ENCODE measurements around the gene TMEM38B. TPM values are rescaled to one million over a fixed set of nuclear protein-coding genes. Genes with fewer than 3 reads are reported as not detected.

The TMEM38B gene
- polyA plus RNA-seq, 4 donors, result 2.9 to 44.6 (median 10.2) TPM

DNA sequence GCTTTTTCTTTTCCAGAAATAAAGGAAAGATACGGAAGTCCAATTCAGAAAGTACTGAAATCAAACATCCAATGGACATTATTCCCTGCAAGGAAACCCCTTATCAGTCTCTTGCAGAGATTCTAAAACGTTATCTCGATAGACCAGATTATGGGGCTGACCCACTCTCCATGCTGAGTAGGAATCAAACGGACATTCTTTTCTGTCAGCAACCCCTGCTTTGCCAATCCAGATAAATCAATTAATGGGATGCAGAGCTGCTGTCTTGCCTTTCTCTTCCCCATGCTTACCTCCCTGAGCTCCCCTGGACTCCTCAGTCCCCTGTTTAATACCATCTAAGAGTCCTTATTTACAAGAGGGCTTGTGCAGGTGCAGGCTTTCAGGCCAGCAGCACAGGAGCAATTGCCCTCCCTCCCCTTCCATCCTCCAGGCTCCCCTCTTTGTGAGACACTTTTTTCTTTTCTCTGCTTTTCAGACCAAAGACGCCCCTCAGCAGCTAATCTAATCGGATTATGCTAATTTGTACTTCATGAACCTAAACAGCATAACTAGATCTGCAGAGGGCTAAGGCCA lies 17.9 kb upstream of the TMEM38B start:
- 72 to 82% (median 77%) methylated on average over 6 of the region's 6 CpGs for WGBS, 3 donors
- H3K4me1 ChIP-seq (ENCODE audit: control insufficient read depth in 3 of 3, insufficient read depth in 2 of 3, low read depth in 1 of 3, low read length in 2 of 3), result peaks cover 0 to 4% (median 2%) of the 10 kb centered on the region in 3 donors
- no peak overlapping the region for H3K27ac ChIP-seq (ENCODE audit: low read depth in 1 of 3, low read length in 2 of 3)
- DNase-seq (no peak), FAIRE-seq (no peak)
- H3K27me3 ChIP-seq (ENCODE audit: control insufficient read depth in 3 of 3, insufficient read depth in 3 of 3, low read length in 3 of 3), result no peaks in the 10 kb centered on the region
- H3K36me3 ChIP-seq (ENCODE audit: control insufficient read depth in 3 of 3, insufficient read depth in 2 of 3, low read depth in 1 of 3, low read length in 3 of 3), result no peaks in the 10 kb centered on the region
- no peaks in the 10 kb centered on the region for H3K9me3 ChIP-seq (ENCODE audit: control insufficient read depth in 2 of 2, insufficient read depth in 1 of 2, low read depth in 1 of 2, low read length in 1 of 2)
- no peak overlapping the region for H3K4me3 ChIP-seq (ENCODE audit: low read depth in 1 of 3, low read length in 3 of 3)

DNA sequence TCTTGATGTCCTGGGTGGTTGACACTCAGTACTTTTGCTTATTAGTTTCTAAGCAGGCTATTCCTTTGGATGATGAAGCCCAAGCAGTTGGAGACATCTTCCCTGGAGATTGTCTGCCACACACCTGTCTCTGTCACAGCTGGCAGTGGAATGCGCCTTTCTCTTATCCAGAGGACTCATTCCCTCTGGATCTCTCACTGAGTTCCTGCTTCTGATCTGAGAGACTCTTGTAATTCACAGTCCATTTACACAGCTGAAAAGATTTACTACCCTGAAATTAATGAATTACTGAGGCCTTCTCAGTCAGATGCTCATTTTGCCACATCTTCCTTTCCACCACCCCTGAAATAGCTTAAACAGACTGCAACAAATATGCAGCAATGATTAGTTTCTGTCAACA lies 16.2 kb upstream of the TMEM38B start:
- FAIRE-seq, result no peak

DNA sequence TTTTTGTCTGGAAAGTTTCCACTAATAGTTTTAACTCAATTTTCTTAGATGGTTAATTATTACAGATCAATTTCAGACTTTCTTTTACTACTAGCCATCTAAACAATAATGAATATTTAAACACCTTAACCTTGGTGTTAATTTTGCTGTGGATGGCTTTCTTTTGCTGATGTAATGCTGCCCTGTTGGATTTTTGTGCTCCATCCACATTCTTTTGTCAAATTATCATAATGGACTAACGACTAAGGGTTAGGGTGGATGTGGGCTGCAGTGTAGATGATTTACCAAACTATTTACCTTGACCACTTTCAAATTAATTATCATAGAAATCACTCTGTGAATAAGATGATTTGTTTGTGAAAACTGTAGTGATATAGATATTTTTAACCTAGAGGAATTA lies 15.6 kb upstream of the TMEM38B start:
- DNase-seq (no peak), FAIRE-seq (no peak)
- Histone ChIP-seq H3K4me3 (ENCODE audit: low read depth in 1 of 3, low read length in 3 of 3) (no peak overlapping the region), H3K36me3 (ENCODE audit: control insufficient read depth in 3 of 3, insufficient read depth in 2 of 3, low read depth in 1 of 3, low read length in 3 of 3) (no peaks in the 10 kb centered on the region), H3K9me3 (ENCODE audit: control insufficient read depth in 2 of 2, insufficient read depth in 1 of 2, low read depth in 1 of 2, low read length in 1 of 2) (no peaks in the 10 kb centered on the region), H3K4me1 (ENCODE audit: control insufficient read depth in 3 of 3, insufficient read depth in 2 of 3, low read depth in 1 of 3, low read length in 2 of 3) (peaks cover 0 to 4% (median 2%) of the 10 kb centered on the region in 3 donors), H3K27me3 (ENCODE audit: control insufficient read depth in 3 of 3, insufficient read depth in 3 of 3, low read length in 3 of 3) (no peaks in the 10 kb centered on the region), H3K27ac (ENCODE audit: low read depth in 1 of 3, low read length in 2 of 3) (no peak overlapping the region)
- whole genome bisulfite sequencing, 3 donors, result 36 to 56% (median 38%) methylated on average over 1 of the region's 1 CpG

More for the DNA sequence above, 16.2 kb upstream of the TMEM38B start:
- Histone ChIP-seq H3K27me3 (ENCODE audit: control insufficient read depth in 3 of 3, insufficient read depth in 3 of 3, low read length in 3 of 3) (no peaks in the 10 kb centered on the region), H3K9me3 (ENCODE audit: control insufficient read depth in 2 of 2, insufficient read depth in 1 of 2, low read depth in 1 of 2, low read length in 1 of 2) (no peaks in the 10 kb centered on the region), H3K36me3 (ENCODE audit: control insufficient read depth in 3 of 3, insufficient read depth in 2 of 3, low read depth in 1 of 3, low read length in 3 of 3) (no peaks in the 10 kb centered on the region), H3K4me3 (ENCODE audit: low read depth in 1 of 3, low read length in 3 of 3) (no peak overlapping the region), H3K4me1 (ENCODE audit: control insufficient read depth in 3 of 3, insufficient read depth in 2 of 3, low read depth in 1 of 3, low read length in 2 of 3) (peaks cover 0 to 4% (median 2%) of the 10 kb centered on the region in 3 donors), H3K27ac (ENCODE audit: low read depth in 1 of 3, low read length in 2 of 3) (no peak overlapping the region)
- no peak for DNase-seq
- 86 to 96% (median 90%) methylated on average over 1 of the region's 1 CpG for WGBS, 3 donors

DNA sequence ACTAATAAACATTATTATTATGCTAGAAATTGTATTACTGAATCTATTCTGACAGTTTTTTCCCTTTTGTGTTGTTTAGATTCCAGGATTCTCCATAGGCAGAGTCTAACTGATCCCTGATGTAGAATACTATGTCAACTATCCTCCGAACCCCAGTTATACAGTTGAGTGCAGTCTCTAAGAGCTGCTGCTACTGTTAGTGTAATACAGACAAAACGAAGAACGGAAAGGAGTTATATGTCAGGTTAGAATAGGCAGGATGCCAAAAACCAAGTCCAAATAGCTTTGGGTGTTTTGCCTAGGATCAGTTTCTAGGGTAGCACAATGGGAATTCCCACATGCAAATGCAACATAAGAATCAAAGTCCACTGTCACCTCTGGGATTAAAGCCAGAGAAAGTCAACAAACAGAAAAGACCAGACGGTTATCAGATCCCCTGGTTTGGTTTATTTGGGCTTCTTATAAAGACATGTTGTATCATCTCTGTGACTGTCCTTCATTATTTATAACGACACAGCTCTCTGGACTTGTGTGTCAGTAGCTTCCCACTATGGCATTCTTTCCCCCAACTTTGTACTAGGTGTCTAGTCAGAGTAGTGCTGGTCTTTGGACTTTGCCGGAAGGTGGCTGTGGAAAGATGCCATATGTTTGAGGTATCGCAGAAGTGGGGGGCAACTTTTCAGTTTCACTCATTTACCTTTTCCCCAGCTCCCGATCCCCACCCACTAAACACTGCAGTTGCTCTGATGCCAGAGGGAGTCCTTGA lies 14.9 kb upstream of the TMEM38B start:
- Histone ChIP-seq H3K4me3 (ENCODE audit: low read depth in 1 of 3, low read length in 3 of 3) (no peak overlapping the region), H3K27me3 (ENCODE audit: control insufficient read depth in 3 of 3, insufficient read depth in 3 of 3, low read length in 3 of 3) (no peaks in the 10 kb centered on the region), H3K27ac (ENCODE audit: low read depth in 1 of 3, low read length in 2 of 3) (no peak overlapping the region), H3K9me3 (ENCODE audit: control insufficient read depth in 2 of 2, insufficient read depth in 1 of 2, low read depth in 1 of 2, low read length in 1 of 2) (no peaks in the 10 kb centered on the region), H3K4me1 (ENCODE audit: control insufficient read depth in 3 of 3, insufficient read depth in 2 of 3, low read depth in 1 of 3, low read length in 2 of 3) (peaks cover 0 to 2% (median 0%) of the 10 kb centered on the region in 3 donors), H3K36me3 (ENCODE audit: control insufficient read depth in 3 of 3, insufficient read depth in 2 of 3, low read depth in 1 of 3, low read length in 3 of 3) (no peaks in the 10 kb centered on the region)
- FAIRE-seq (no peak), DNase-seq (peak in 1 of 2 donors; percentile 50)
- 17 to 62% (median 32%) methylated on average over 8 of the region's 8 CpGs for WGBS, 3 donors

DNA sequence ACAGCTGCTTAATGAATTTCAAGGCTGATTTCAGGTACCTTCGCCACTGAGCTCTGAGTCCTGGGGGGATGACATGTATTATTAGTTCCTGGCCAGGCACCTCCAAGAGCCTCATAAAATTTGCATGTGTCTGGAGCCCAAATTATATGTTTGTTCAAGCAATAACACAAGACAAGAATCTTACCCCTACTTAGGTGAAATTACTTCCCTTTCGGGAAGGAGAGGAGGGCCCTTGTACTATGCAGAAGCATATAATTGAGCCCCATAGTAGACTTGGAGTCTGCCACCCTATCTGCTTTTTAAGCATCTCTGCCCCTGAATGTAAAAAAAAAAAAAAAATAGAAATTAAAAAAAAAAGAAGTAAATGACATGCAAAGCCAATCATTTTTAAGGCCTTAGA lies 13.0 kb upstream of the TMEM38B start:
- H3K36me3 ChIP-seq (ENCODE audit: control insufficient read depth in 3 of 3, insufficient read depth in 2 of 3, low read depth in 1 of 3, low read length in 3 of 3), result no peaks in the 10 kb centered on the region
- peaks cover 0 to 2% (median 0%) of the 10 kb centered on the region in 3 donors for H3K4me1 ChIP-seq (ENCODE audit: control insufficient read depth in 3 of 3, insufficient read depth in 2 of 3, low read depth in 1 of 3, low read length in 2 of 3)
- H3K27me3 ChIP-seq (ENCODE audit: control insufficient read depth in 3 of 3, insufficient read depth in 3 of 3, low read length in 3 of 3), result no peaks in the 10 kb centered on the region
- whole genome bisulfite sequencing, 3 donors, result 92 to 98% (median 93%) methylated on average over 2 of the region's 2 CpGs
- no peak overlapping the region for H3K4me3 ChIP-seq (ENCODE audit: low read depth in 1 of 3, low read length in 3 of 3)
- FAIRE-seq, result no peak
- H3K9me3 ChIP-seq (ENCODE audit: control insufficient read depth in 2 of 2, insufficient read depth in 1 of 2, low read depth in 1 of 2, low read length in 1 of 2), result no peaks in the 10 kb centered on the region
- no peak for DNase-seq
- H3K27ac ChIP-seq (ENCODE audit: low read depth in 1 of 3, low read length in 2 of 3), result no peak overlapping the region

DNA sequence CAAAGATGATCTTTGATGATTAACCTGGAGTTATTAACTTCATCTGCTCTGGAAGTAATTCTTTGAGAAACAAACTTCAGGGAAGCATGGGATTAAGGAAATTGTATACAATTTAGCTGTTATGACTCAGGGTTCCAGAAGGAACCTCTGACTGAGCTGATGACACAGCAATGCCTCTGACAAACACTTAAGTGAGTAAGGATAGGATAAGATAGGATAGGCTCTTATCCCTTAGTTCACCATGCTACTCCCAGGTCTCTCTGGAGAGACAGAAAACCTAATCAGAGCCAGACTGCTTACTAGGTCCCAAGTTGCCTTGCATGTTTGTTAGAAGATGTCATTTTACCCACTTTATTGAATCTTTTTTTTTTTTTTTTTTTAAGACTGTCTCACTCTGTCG lies 12.6 kb upstream of the TMEM38B start:
- H3K4me3 ChIP-seq (ENCODE audit: low read depth in 1 of 3, low read length in 3 of 3), result no peak overlapping the region
- no peaks in the 10 kb centered on the region for H3K27me3 ChIP-seq (ENCODE audit: control insufficient read depth in 3 of 3, insufficient read depth in 3 of 3, low read length in 3 of 3)
- H3K9me3 ChIP-seq (ENCODE audit: control insufficient read depth in 2 of 2, insufficient read depth in 1 of 2, low read depth in 1 of 2, low read length in 1 of 2), result no peaks in the 10 kb centered on the region
- no peak overlapping the region for H3K27ac ChIP-seq (ENCODE audit: low read depth in 1 of 3, low read length in 2 of 3)
- no peak for DNase-seq
- H3K4me1 ChIP-seq (ENCODE audit: control insufficient read depth in 3 of 3, insufficient read depth in 2 of 3, low read depth in 1 of 3, low read length in 2 of 3), result peaks cover 0 to 2% (median 0%) of the 10 kb centered on the region in 3 donors
- FAIRE-seq, result no peak
- WGBS, 3 donors, result 90 to 100% (median 93%) methylated on average over 1 of the region's 1 CpG
- H3K36me3 ChIP-seq (ENCODE audit: control insufficient read depth in 3 of 3, insufficient read depth in 2 of 3, low read depth in 1 of 3, low read length in 3 of 3), result no peaks in the 10 kb centered on the region

DNA sequence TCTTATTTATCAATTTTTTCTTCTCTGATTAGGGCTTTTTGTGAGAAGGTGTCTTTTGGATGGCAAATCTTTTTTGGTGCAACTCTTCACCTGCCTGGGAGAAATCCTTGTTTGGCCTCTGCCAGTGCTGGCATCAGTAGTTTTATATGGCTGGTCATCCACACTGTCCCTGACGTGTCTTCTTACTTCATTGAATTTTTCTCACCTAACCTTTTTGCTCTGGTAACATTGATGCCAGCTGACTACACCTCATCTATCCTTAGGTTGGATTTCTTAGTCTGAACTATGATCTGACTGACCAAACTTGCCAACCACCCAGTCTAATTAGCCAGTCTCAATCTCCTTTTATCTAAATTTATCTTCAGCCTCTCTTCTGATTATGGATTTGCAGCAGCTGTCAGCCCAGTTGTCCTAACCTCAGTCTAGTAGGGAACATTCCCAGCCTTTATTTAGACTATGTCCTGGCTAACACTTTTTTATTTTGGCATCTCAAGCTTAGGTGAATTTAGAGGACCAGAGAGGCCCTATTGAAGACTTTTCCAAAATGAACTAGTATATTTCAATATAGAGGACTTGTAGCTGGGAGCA lies 10.6 kb upstream of the TMEM38B start:
- WGBS, 3 donors, result 67 to 75% (median 67%) methylated on average over 1 of the region's 1 CpG
- no peak for DNase-seq
- no peaks in the 10 kb centered on the region for H3K9me3 ChIP-seq (ENCODE audit: control insufficient read depth in 2 of 2, insufficient read depth in 1 of 2, low read depth in 1 of 2, low read length in 1 of 2)
- no peak for FAIRE-seq
- no peaks in the 10 kb centered on the region for H3K36me3 ChIP-seq (ENCODE audit: control insufficient read depth in 3 of 3, insufficient read depth in 2 of 3, low read depth in 1 of 3, low read length in 3 of 3)
- peaks cover 0 to 2% (median 0%) of the 10 kb centered on the region in 3 donors for H3K4me1 ChIP-seq (ENCODE audit: control insufficient read depth in 3 of 3, insufficient read depth in 2 of 3, low read depth in 1 of 3, low read length in 2 of 3)
- no peaks in the 10 kb centered on the region for H3K27me3 ChIP-seq (ENCODE audit: control insufficient read depth in 3 of 3, insufficient read depth in 3 of 3, low read length in 3 of 3)
- no peak overlapping the region for H3K4me3 ChIP-seq (ENCODE audit: low read depth in 1 of 3, low read length in 3 of 3)
- H3K27ac ChIP-seq (ENCODE audit: low read depth in 1 of 3, low read length in 2 of 3), result no peak overlapping the region

DNA sequence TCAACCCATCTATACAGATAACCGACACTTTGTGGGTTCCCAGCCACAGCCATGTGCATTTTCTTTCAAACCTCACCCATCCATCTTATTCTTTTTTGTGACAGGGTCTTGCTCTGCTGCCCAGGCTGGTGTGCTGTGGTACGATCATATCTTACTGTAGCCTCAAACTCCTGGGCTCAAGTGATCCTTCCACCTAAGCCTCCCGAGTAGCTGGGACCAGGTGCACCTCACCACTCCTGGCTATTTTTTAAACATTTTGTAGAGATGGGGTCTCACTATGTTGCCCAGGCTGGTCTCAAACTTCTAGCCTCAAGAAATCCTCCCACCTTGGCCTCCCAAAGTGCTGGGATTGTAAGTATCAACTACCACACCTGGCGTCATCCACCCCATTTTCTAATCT lies 7.4 kb upstream of the TMEM38B start:
- H3K9me3 ChIP-seq (ENCODE audit: control insufficient read depth in 2 of 2, insufficient read depth in 1 of 2, low read depth in 1 of 2, low read length in 1 of 2), result no peaks in the 10 kb centered on the region
- WGBS, 3 donors, result 92 to 94% (median 92%) methylated on average over 4 of the region's 4 CpGs
- FAIRE-seq, result no peak
- H3K27ac ChIP-seq (ENCODE audit: low read depth in 1 of 3, low read length in 2 of 3), result no peak overlapping the region
- H3K4me1 ChIP-seq (ENCODE audit: control insufficient read depth in 3 of 3, insufficient read depth in 2 of 3, low read depth in 1 of 3, low read length in 2 of 3), result no peaks in the 10 kb centered on the region
- no peak overlapping the region for H3K4me3 ChIP-seq (ENCODE audit: low read depth in 1 of 3, low read length in 3 of 3)
- H3K36me3 ChIP-seq (ENCODE audit: control insufficient read depth in 3 of 3, insufficient read depth in 2 of 3, low read depth in 1 of 3, low read length in 3 of 3), result no peaks in the 10 kb centered on the region
- H3K27me3 ChIP-seq (ENCODE audit: control insufficient read depth in 3 of 3, insufficient read depth in 3 of 3, low read length in 3 of 3), result no peaks in the 10 kb centered on the region
- no peak for DNase-seq
